ENCODE results near the gene C3.
"Not testable (repeated sequence)": the region's sequence is repeated elsewhere in the genome, so short reads cannot be mapped to it uniquely, and the experiment has no call there.

Gene C3

GRCh38 chr19:6766357-6767080, 46.1 kb upstream of the C3 start:
- TF ChIP-seq CTCF (IDR thresholded peaks at IDR 0.05; ENCODE audit: low read length, missing control alignments), result no peak
- H3K4me3 ChIP-seq (replicated peaks; ENCODE audit: low read depth, low read length), result no peak overlapping the region
- DNase-seq (ENCODE audit: low read depth), result no peak

- no peak for TF ChIP-seq CTCF (IDR thresholded peaks at IDR 0.05; ENCODE audit: low read length, missing control alignments)
- no peak for DNase-seq (ENCODE audit: low read depth)
- H3K4me3 ChIP-seq (replicated peaks; ENCODE audit: low read depth, low read length), result no peak overlapping the region
Measured at GRCh38 chr19:6765738-6766356, 45.4 kb upstream of the C3 start.

- not testable (repeated sequence) for DNase-seq (ENCODE audit: low read depth); H3K4me3 ChIP-seq (replicated peaks; ENCODE audit: low read depth, low read length)
Measured at GRCh38 chr19:6762253-6762797, 41.9 kb upstream of the C3 start.

GRCh38 chr19:6761053-6761676, 40.7 kb upstream of the C3 start:
- no peak overlapping the region for H3K4me3 ChIP-seq (replicated peaks; ENCODE audit: low read depth, low read length)
- DNase-seq (ENCODE audit: low read depth), result no peak
- TF ChIP-seq CTCF (IDR thresholded peaks at IDR 0.05; ENCODE audit: low read length, missing control alignments), result no peak

GRCh38 chr19:6760606-6761005, 40.2 kb upstream of the C3 start:
- no peak for DNase-seq (ENCODE audit: low read depth)
- TF ChIP-seq CTCF (IDR thresholded peaks at IDR 0.05; ENCODE audit: low read length, missing control alignments), result no peak
- H3K4me3 ChIP-seq (replicated peaks; ENCODE audit: low read depth, low read length), result no peak overlapping the region

GRCh38 chr19:6754653-6755463, 34.4 kb upstream of the C3 start:
- DNase-seq (ENCODE audit: low read depth), result no peak
- no peak for TF ChIP-seq CTCF (IDR thresholded peaks at IDR 0.05; ENCODE audit: low read length, missing control alignments)
- no peak overlapping the region for H3K4me3 ChIP-seq (replicated peaks; ENCODE audit: low read depth, low read length)

GRCh38 chr19:6754136-6754535, 33.7 kb upstream of the C3 start:
- DNase-seq (ENCODE audit: low read depth), result no peak
- TF ChIP-seq CTCF (IDR thresholded peaks at IDR 0.05; ENCODE audit: low read length, missing control alignments), result no peak
- H3K4me3 ChIP-seq (replicated peaks; ENCODE audit: low read depth, low read length), result no peak overlapping the region
